Right renal pelvis (tissue), 4 donors: ENCODE data around the gene SDCBP2. TPM values are rescaled to one million over a fixed set of nuclear protein-coding genes. Genes with fewer than 3 reads are reported as not detected.
"Not testable (repeated sequence)": the region's sequence is repeated elsewhere in the genome, so short reads cannot be mapped to it uniquely, and the experiment has no call there.

Experiments used
- DNase-seq, 4 donors: peaks; one replicate each; pipeline ENCODE4 v3.0.0-alpha.2; 2013; ENCODE audit warnings: low read depth in 4 of 4, low spot score in 3 of 4, missing footprints in 1 of 4
- polyA plus RNA-seq, 4 donors: library from polyadenylated mRNA; unstranded; fragments of 120-200 nt; gene quantifications; one replicate each; pipeline ENCODE4 v1.2.1, GENCODE V29; 2013; ENCODE audit not compliant: insufficient read length in 4 of 4

Gene SDCBP2
- polyA plus RNA-seq, 4 donors: 1.7 to 3.8 (median 2.4) TPM

GRCh38 chr20:1360094-1360846 is 31.3 kb upstream of the SDCBP2 start:
- no peak for DNase-seq

DNA sequence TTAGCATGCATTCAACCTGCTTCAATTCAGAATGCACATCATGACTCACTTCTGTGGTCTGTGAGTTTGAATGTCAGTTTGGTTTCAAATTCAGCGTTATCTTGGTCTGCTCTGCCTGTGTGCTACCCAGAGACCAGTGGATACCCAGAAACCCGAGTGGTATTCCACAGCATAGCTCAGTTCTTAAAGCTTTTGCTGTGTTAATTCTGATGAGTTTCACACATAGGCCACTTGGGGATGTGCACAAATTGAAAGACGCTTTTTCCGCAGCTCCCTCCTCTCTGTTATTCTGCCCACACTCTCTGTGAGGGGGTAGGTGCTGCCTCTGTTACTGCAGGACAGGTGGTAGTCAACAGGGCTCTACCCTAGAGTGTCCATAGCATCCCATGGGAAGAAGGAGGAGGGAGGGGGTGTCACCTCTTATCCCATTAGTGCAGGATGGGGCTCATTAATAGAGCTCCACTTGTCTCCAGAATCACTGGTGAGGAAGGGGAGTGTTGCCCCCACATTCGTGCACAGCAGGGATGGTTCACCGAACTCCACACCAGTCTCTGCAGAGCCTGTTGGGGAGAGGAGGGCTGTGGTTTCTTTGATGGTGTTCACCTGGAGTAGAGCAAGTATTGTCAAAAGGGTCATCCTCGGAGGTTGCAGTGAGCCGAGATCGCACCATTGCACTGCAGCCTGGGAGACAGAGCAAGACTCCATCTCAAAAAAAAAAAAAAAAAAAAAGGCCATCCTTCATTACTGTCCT is 29.2 kb upstream of the SDCBP2 start:
- no peak for DNase-seq

DNA sequence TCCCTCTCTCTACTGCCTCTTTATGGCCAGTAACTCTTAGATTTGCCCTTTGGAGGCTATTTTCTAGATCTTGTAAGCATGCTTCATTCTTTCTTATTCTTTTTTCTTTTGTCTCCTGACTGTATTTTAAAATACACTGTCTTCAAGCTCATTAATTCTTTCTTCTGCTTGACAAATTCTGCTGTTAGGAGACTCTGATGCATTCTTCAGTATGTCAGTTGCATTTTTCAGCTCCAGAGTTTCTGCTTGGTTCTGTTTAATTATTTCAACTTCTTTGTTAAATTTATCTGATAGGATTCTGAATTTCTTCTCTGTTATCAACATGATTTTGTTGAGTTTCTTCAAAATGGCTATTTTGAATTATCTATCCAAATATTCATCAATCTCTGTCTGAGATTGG is 25.0 kb upstream of the SDCBP2 start:
- no peak for DNase-seq

DNA sequence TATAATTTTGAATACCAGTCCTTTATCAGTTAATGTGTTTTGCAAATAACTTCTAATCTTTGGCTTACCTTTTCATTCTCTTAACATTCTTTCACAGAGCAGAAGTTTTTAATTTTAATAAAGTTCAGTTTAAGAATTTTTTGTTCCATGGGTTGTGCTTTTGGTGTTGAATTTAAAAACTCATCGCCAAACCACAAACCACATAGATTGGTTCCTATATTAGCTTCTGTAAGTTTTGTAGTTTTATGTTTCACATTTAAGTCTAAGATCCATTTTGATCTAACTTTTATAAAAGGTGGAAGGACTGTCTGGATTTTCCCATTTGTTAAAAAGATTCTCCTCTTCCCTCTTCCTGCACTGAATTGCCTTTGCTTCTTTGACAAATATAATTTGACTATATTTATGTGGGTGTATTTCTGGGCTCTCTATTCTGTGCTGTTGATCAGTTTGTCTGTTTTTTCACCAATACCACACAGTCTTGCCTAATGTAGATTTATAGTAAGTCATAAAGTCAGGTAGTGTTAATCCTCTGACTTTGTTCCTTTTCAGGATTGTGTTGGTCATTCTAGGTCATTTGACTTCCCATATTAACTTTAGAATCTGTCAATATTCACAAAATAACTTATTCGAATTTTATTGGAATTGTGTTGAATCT is 17.5 kb upstream of the SDCBP2 start:
- DNase-seq: no peak

DNA sequence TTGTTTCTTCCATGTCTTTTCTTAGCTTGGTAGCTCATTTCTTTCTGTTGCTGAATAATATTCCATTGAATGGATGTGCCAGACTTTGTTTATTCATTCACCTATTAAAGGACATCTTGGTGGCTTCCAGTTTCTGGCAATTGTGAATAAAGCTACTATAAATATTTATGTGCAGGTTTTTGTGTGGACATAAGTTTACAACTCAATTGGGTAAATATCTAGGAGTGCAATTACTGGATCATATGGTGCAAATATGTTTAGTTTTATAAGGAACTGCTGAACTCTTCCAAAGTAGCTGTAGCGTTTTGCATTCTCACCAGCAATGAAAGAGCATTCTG is 16.8 kb upstream of the SDCBP2 start:
- DNase-seq: no peak

GRCh38 chr20:1345030-1345755 is 16.3 kb upstream of the SDCBP2 start:
- DNase-seq: no peak

DNA sequence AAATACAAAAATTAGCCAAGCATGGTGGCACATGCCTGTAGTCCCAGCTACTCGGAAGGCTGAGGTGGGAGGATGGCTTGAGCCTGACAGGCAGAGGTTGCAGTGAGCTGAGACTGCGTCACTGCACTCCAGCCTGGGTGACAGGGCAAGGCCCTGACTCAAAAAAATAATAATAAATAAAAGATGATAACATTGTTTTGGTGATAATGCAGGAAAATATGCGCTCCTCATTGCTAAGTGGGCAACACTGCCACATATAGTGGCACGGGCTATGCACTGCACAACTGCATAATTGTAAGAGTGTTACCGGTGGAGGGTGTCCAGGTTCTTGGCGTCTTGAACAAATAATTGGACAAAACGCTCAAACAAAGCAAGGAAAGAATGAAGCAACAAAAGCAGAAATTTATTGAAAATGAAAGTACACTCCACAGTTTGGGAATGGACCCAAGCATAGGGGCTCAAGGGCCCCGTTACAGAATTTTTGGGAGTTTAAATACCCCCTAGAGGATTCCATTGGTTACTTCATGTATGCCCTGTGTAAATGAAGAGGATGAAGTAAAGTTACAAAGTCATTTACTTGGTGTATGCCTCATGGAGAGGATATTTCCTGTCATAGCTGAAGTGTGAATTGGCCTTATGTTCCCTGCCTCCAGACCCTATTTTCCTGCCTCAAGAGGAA is 14.6 kb upstream of the SDCBP2 start:
- not testable (repeated sequence) for DNase-seq

GRCh38 chr20:1341561-1342265 is 12.8 kb upstream of the SDCBP2 start:
- DNase-seq: no peak

- no peak for DNase-seq
Measured at GRCh38 chr20:1338801-1339200, 9.9 kb upstream of the SDCBP2 start.

- no peak for DNase-seq
Measured at GRCh38 chr20:1338096-1338495, 9.2 kb upstream of the SDCBP2 start.

DNA sequence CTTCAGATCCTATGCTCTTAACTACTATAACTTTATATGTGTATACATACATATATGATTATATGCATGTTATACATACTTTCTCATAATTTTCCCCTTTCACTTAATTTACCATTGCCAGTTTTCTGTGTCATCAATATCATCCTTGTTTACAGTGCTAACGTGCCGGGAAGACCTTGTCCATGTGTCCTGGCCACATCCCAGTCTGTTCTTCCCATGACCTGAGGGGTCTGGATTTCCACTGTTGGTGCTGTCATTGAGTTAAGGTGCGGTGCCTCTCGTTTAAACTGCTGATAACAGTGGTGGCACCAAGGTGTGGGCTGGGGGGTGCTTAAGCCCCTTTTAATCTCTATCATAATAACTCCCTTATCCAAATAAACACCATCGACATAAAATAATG is 8.5 kb upstream of the SDCBP2 start:
- DNase-seq: no peak

DNA sequence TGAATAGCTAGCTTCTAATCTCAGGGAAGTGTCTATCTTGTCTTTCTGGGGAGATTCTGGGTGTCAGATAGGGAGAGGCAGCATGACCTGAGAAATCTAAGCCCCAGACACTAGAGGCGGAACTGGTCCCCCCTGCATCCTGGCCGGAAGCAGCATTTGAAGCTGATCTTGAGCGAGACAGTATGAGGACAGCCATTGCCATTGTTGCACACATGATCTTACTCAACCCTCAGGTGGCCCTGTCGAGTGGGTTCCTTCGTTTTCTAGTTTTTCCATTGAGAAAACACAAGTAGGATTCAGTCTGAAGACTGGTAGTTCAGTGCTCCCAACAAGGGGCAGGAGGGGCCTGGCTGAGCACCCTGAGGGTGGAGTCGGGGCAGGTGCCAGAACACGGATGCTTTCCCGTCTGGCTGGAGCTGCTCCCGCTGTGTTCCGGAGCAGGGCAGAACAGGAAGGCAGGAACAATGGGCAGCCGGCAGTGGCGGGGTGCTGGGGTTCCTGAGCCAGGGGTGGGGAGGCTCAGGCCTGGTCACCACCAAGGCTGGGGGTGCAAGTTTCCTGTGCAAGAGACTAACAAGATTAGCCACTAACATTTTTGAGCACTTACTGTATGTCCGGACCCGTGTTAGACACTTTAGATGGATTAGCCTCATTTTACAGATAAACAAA is 7.9 kb upstream of the SDCBP2 start:
- no peak for DNase-seq

GRCh38 chr20:1335961-1336698 is 7.2 kb upstream of the SDCBP2 start:
- DNase-seq: no peak

GRCh38 chr20:1334761-1335160 is 5.8 kb upstream of the SDCBP2 start:
- DNase-seq: no peak

DNA sequence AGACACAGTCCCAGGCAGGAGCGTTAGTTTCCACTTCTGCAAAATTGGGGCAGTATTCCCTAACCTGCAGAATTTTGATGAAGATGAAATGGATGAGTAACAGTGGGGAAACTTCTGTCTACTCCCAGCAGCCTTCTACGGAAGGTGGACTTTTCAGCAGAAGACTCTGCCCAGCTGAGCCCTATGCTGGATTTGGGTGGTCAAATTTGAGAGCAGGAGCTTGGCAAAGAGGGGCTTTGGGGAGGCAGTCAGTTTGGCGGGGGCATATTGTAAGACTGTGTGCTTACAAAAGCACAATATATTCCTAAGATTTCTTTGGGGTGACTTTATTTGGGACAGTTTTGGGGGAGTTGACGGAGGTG is 5.4 kb upstream of the SDCBP2 start:
- DNase-seq: no peak

- DNase-seq: no peak
Measured at GRCh38 chr20:1333462-1334369, 4.8 kb upstream of the SDCBP2 start.

GRCh38 chr20:1332749-1333300 is 3.9 kb upstream of the SDCBP2 start:
- DNase-seq: no peak
